Stimulated activated CD4-positive, alpha-beta T cell treated with anti-CD3 and anti-CD28 coated beads, Interleukin-15, amount 100 ng/mL, for 1 hour (primary cell): ENCODE measurements around the gene RHEB.

Experiments
- DNase-seq, 2 donors: peaks; one replicate each; pipeline ENCODE4 v3.0.0-alpha.2; 2020; ENCODE audit warnings: low read depth in 1 of 2, low spot score in 1 of 2

The RHEB gene

DNA sequence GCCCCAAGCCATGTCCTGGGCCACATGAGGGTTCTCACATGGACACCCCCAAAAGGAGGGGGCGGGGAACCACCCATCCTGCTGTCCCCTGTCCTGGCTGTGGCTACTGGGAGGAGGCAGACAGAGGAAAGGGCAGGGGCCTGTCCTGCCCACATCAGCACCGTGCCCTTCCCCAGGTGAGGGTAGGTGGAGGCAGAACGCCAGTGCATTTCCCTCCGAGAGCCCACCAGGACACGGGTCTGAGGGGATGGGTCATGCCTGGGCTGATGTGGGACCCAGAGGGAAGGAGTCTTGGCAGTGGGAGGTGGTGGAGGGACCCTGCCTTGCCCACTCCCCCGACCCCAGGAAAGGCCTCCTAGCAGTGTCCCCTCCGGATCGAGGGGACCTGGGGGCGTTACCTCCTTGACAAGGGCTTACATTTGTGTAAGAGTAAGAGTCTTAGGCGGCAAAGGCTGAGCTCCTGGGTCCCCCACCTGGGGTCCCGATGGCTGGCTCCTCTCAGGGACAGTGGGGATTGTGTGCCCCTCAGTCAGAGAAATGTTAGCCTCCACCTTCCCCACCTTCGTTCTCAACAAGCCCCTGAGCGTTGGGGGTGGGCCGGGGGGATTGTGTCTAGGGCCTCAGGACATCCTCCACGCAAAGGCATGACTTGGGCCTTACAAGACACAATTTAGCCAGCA is 85.8 kb downstream of the RHEB start:
- no peak for DNase-seq

DNA sequence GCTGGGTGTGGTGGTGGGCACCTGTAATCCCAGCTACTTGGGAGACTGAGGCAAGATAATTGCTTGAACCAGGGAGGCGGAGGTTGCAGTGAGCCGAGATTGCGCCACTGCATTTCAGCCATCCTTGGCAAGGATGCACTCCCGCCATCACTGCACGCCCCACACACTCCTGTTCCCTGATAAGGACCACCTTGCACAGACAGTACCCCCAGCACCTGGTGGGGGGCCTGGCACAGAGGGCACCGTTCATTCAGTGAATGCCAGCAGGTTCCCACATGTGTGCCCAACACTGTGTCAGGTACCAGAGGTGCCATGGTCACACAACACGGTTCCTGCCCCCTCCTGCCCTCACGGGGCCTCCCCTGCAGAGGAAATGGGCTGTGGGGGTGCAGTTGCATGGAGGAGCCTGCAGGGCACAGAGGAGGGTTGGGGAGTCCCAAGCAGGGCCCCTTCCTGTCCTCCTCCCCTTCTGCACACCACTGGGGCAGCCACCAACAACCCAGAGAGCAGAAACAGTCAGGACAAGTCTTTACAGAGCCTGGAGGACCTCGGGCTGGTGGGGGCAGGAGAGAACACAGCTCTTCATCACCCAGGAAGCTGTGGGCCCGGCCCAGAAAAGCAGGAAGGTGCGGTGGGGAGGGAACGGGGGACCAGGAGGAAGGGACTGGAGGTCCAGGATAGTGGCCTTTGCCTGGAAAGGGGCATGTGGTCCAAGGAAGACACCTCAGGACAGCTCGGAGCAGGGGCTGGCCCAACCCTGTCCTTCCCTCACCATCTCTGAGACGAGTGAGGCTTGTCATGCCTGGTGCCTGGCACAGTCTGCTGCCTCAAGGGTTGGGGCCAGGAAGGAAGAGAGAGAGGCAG is 86.8 kb downstream of the RHEB start:
- DNase-seq = no peak

DNA sequence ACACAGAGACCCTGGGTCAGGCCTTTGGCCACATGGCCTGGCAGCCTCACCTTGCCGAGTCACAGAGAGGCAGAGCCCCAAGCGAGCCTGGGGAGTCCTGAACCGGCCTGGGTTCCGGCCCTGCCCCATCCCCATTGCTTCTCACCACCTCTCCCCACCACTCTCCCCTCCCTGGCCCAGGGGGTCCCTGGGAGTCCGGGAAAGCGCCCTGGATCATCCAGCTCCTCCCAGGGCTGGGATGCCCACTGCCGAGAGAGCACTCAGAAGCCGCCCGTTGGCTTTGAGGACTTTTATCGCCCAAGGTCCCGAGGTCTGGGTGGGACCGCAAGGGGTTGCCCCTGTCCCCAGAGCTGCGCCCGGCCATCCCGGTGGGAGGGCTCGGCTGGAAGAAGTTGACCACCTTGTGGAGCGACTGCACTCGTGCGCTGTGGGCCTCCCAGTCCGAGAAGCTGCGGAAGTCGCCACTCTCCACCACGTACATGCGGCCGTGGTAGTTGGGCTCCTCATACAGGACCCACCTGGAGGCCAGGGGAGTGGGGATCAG is 87.9 kb downstream of the RHEB start:
- DNase-seq = no peak

DNA sequence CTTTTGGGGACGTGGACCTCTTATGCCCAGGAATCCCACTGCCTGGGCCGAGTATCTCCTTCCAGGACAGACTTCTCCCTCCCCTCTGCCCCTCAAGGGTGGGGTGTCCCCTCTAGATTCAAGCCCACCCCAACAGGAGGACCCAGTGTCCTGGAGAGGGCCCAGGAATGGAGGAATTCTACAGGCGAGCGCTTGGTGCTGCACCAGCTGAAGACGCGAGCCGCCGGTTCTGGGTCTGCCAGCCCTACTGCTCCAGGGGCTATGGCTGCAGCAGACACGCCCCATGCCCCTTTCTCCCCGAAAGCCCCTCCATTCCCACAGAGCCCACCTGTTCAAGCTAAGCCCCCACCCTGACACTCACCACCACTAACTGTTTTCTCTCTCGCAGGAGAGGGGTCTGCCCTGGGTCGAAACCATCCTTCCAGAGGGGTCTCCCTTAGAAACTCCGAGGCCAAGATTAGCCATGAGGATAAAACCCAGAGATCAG is 88.4 kb downstream of the RHEB start:
- DNase-seq = no peak

DNA sequence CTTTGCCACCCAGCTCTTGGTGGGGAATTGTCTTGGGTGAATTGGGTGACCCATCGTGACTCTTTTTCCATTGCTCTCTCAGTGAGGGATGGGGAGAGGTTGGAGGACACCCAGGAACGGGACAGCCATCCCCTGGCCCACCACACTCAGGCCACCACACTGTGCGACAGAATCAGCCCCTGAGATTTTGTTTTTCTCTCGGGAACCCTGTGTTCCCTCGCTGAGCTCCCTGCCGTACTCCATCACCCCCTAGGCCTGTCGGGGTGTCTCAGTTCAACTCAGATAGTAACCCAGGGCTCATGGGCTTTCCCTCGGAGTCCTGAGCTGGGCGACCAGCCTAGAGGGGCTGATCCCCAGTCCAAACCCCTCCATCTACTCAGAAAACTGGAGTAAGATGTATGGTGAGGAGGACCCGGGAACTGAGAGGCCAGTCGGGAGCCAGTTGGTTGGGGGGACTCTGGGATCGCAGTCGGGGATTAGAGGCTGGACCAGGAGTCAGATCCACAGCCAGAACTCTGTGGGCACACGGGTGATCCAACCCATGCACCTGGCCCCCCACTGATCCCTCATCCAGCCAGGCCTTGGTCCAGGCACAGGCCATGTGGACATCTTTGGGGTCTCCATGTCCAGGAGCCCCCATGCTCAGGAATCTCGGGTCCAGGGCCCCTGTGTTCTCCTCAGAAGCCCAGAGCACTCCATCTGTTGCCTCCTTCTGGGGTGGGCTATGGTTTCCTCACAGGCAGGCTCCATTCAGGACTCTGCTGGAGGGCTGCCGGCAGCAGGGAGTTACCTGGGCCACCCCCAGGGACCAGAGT is 89.1 kb downstream of the RHEB start:
- no peak for DNase-seq

GRCh38 chr7:151429560-151430331 is 89.9 kb downstream of the RHEB start:
- DNase-seq = peak in 1 of 2 donors; percentile 36

DNA sequence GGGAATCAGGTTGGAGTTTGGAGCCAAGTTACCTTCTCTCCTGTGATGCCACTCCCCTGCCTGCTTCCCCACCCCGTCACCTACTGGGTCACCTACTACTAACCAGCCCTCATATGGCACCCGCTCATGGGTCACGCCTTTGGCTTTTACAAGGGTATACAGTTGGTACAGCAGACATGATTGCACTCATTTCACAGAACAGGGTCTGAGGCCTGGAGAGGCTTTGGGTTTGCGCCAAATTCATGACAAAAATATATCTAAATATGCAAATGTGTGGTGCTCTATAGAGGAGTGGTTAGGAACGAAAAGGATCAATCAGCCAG is 90.5 kb downstream of the RHEB start:
- no peak for DNase-seq

DNA sequence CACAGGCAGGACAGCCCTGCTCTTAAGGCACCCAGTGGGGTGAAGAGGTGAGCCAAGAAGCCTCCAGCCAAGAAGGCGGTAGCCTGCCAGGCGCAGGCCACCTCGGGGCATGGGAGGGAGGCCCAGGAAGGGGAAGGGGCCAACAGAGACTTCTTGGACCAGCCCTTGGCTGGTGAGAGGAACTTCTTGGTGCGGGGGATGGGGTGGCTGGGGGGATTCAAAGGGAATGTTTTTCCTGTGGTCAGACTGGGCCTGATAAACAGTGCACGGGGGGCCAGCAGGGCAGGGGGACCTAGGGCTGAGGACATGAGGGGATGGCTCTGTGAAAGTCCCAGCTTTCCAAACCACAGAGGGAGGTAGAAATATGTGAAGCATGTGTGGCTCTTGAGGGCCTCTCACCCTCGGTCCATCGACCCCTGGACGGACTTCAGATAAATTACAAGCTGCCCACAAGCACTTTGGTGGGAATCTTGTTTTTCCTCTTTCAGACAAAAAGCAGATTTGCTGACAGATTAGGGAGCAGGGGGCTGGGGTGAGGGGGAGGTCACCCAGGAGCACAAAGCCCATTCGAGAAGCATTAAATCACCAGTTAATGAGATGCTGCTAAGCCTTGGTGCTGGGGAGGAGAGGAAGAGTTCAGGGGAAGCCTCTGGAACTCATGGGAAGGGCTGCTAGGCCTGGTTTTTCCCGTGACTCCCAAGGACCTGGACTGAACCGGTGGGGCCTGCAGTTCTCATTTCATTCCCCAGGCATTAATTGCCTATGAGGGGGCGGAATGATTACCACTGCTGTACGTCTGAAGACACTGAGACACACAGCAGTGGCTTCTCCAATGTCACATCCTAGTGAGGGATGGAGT is 91.1 kb downstream of the RHEB start:
- no peak for DNase-seq

DNA sequence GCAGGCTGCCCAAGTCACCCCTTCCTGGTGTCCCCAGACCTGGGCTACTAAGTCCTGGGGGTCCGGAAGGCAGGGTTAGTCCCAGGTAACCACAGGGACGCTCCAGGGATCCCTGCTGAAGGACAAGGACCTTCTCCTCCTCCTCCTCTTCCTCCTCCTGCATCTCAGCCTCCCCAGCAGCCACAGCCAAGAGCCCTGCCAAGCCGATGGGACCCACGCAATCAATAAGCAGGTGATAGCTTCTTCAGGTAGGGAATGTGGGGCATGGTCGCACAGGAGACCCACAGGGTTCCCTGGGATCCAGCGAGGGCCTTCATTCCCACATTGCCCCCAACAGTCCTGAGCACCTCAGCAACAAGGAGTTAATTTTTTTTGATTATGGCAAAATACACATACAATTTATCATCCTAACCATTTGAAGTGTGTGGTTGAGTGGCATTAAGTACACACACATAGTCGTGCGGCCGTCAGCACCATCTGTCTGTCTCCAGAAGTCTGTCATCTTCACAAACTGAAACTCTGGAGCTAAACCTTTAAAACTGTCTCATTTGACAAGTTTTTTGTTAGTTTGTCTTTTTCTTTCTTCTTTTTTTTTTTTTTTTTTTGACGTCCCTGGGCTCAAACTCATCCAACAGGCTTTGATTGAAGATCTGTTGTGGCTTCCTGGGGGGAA is 91.9 kb downstream of the RHEB start:
- DNase-seq = no peak

DNA sequence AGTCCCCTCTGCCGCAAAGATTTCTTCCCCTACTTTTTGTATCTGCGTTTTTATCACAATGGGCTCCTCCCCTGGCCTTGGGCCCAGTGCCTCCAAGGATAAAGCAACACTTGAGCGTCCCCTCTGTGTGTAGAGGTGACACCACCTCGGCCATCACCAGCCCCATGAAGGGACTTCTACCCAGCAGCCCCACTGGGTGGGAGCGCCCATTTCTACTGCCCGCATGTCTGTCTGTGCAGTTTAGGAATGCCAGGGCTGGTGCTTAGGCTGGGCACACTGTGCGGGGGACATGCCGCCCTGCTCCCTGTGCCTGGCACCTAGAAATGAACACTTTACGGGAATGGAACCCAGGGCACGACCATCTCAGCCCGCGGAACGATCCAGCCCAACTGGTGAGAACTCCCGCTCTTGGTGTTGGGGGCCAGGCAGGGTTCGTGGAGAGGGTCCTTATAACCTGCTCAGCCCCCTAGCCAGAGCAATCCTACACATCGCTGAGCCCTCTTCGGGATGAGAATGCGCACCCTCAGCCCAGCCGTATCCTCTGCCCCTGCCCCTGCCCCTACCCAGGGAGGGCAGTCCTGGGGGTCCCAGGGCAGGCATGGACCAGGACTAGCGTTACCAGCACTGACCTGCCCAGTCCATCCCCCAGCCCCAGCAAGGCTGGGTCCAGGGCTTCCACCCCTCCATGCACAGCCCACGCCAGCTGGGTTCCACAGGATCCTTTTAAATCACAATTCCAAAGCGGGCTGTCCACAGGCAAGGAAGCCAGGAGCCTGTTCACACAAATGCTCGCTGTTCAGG is 92.6 kb downstream of the RHEB start:
- no peak for DNase-seq

DNA sequence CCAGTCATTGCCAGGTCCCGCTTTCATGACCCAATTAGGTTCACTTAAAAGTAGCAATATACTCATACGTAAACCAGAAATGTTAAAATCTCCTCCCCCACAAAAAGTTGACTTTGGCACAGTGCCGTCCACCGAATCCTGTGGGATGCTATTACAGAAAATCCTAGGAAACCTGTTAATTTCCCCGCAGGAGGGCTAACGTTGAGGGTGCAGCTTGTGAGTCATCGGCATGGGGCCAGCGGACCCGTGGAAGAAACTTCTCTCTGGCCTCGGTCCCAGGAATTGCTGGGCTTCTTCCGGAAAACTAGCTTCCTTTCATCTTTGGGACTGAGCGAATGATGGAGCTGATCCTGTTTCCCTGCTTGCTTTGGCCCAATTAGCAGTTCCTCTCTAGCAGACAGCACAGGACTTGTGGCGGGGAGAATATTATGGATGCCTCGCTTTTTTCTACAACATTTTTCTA is 93.2 kb downstream of the RHEB start:
- no peak for DNase-seq

- DNase-seq = no peak
These were observed 93.8 kb downstream of the RHEB start for GRCh38 chr7:151425670-151426440.

DNA sequence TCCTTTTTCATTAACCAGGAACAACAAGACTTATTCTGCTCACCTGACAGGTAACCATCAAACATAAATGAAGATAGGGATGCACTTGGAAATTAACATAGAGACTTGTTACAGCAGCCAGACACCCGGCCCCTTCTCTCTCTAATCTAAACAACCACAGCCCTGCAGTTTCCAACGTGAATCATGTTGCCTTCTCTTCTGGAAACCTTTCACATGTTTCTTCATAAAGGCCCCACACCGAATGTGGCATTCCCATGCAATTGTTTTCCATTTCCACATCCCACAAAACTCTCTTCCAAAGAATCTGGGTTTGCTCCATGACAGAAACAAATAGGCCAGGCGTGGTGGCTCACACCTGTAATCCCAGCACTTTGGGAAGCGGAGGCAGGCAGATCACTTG is 94.9 kb downstream of the RHEB start:
- DNase-seq = no peak

DNA sequence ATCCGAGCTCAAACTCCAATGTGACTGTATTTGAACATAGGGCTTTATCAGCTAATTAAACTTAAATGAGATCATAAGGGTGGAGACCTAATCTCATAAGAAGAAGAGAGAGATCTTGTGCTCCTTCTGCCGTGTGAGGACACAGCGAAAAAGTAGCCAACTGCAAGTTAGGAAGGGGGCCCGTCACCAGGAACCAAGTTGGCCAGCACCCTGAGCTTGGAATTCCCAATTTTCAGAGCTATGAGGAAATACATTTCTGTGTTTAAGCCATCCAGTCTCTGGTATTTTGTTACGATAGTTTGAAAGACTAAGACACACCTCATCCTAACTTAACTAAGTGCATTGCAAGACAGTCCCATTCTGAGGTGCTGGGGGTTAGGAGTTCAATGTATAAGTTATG is 95.8 kb downstream of the RHEB start:
- DNase-seq = no peak

DNA sequence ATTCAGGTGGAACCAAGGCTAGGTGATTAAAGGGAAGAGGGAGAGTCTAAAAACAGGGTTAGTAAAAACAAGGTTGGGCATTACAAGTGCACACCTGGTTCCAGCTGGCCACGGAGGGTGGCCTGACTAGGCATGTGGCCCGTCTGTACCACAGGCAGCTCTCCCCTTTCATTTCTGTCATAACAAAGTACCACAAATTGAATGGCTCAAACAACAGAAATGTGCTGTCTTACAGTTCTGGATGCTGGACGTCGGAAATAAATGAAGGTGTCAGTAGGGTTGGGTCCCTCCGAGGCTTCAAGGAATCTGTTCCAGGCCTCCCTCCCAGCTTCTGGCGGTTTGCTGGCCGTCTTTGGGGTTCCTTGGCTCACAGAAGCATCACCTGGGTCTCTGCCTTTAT is 96.5 kb downstream of the RHEB start:
- no peak for DNase-seq

- no peak for DNase-seq
These were observed 97.5 kb downstream of the RHEB start for GRCh38 chr7:151422212-151422611.

DNA sequence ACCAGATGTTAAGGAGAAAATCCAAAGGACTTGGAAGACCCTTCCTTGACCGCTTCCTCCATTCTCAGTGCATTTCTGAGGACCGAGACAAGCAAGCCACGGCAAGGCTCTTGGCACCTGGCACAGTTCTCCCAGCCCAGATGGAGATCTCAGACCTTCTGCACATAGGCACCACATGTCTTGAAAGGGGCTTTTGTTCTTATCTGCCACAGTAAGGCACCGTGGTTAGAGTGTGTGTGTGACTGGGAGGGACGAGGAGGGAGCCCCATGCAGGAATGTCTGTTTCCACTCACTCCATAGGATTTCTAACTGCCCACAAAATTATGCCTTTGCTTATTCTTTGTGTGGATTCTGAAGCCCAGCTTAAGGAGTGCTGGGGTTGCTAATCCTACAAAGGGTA is 99.6 kb downstream of the RHEB start:
- DNase-seq = no peak

GRCh38 chr7:151416941-151417315 is 102.8 kb downstream of the RHEB start:
- no peak for DNase-seq
